IMR-90 (cell line): ENCODE results near the gene GOT2. TPM values are rescaled to one million over a fixed set of nuclear protein-coding genes. Genes with fewer than 3 reads are reported as not detected.

ENCODE experiments used
- ATAC-seq: fragments of 200-7000 bp; cut with Tn5 transposase; 2 replicates; pipeline ENCODE4 v1.9.1; 2020; ENCODE audit warnings: low read depth, mild to moderate bottlenecking, moderate library complexity
- BruUV-seq: library from RNA; stranded (reverse); fragments of 400-500 nt; replicated peaks from 2 replicates; lab custom pipeline; 2021; lab: Mats Ljungman, UMichigan
- CTCF ChIA-PET: fragments of 300-600 bp; formaldehyde crosslinking; extraction: SDS; loops from one replicate; lab custom pipeline; 2021; ENCODE audit warnings: antibody characterized with exemption; lab: Yijun Ruan, JAX
- POLR2A ChIA-PET: fragments of 300-600 bp; sonication (Branson Sonifier 250); formaldehyde crosslinking; loops from one replicate; lab custom pipeline; 2022; ENCODE audit warnings: antibody characterized with exemption; ENCODE audit not compliant: unreplicated experiment; lab: Charles Lee
- DNase-seq: peaks from one replicate; pipeline ENCODE4 v3.0.0; 2013
- H2AFZ ChIP-seq: replicated peaks from 2 replicates; pipeline ENCODE3; 2013; ENCODE audit warnings: low read length, mild to moderate bottlenecking; ENCODE audit not compliant: poor library complexity
- H2AK5ac ChIP-seq: 2 replicates; pipeline ENCODE4 v1.6.1; 2013; ENCODE audit warnings: low read depth, low read length, inconsistent platforms
- H2AK9ac ChIP-seq: replicated peaks from 2 replicates; pipeline ENCODE3; 2013; ENCODE audit warnings: mild to moderate bottlenecking, low read depth, low read length, moderate library complexity; ENCODE audit not compliant: poor library complexity
- H2BK120ac ChIP-seq: 2 replicates; pipeline ENCODE4 v1.6.1; 2013; ENCODE audit warnings: low read depth, low read length, inconsistent platforms
- H2BK15ac ChIP-seq: 3 replicates; pipeline ENCODE4 v1.6.1; 2013; ENCODE audit warnings: low read depth, low read length, inconsistent platforms
- H2BK20ac ChIP-seq: 2 replicates; pipeline ENCODE4 v1.6.1; 2013; ENCODE audit warnings: low read depth, mild to moderate bottlenecking, inconsistent platforms, low read length, moderate library complexity
- H2BK5ac ChIP-seq: 2 replicates; pipeline ENCODE4 v1.6.1; 2013; ENCODE audit warnings: mild to moderate bottlenecking, low read depth, low read length, inconsistent platforms; ENCODE audit not compliant: poor library complexity, severe bottlenecking
- H3K14ac ChIP-seq: replicated peaks from 2 replicates; pipeline ENCODE4 v1.6.1; 2013; ENCODE audit warnings: low read depth, low read length, inconsistent platforms
- H3K18ac ChIP-seq: 2 replicates; pipeline ENCODE4 v1.6.1; 2013; ENCODE audit warnings: low read depth, low read length, control low read depth
- H3K23ac ChIP-seq: 2 replicates; pipeline ENCODE4 v1.6.1; 2013; ENCODE audit warnings: low read depth, low read length, inconsistent platforms
- H3K27ac ChIP-seq: 2 replicates; pipeline ENCODE4 v1.5.1; 2013; ENCODE audit warnings: mild to moderate bottlenecking, control low read depth, low read length; ENCODE audit not compliant: insufficient read depth
- H3K27me3 ChIP-seq: 2 replicates; pipeline ENCODE4 v1.6.1; 2013; ENCODE audit warnings: low read length; ENCODE audit not compliant: control insufficient read depth, insufficient read depth
- H3K36me3 ChIP-seq: 2 replicates; pipeline ENCODE4 v1.6.1; 2013; ENCODE audit warnings: low read length, mixed read lengths; ENCODE audit not compliant: control insufficient read depth, insufficient read depth
- H3K4ac ChIP-seq: 2 replicates; pipeline ENCODE4 v1.6.1; 2013; ENCODE audit warnings: low read depth, low read length, inconsistent platforms
- H3K4me1 ChIP-seq: 2 replicates; pipeline ENCODE4 v1.6.1; 2013; ENCODE audit warnings: low read length, mixed read lengths; ENCODE audit not compliant: control insufficient read depth, insufficient read depth
- H3K4me2 ChIP-seq: 2 replicates; pipeline ENCODE4 v1.6.1; 2013; ENCODE audit warnings: low read depth, mild to moderate bottlenecking, control low read depth, low read length, moderate library complexity
- H3K4me3 ChIP-seq: 2 replicates; pipeline ENCODE4 v1.5.1; 2013; ENCODE audit warnings: low read depth, mild to moderate bottlenecking, control low read depth, low read length, moderate library complexity; ENCODE audit not compliant: insufficient read depth
- H3K56ac ChIP-seq: 2 replicates; pipeline ENCODE4 v1.6.1; 2013; ENCODE audit warnings: low read length, inconsistent platforms; ENCODE audit not compliant: insufficient read depth; ENCODE audit errors: extremely low read depth
- H3K79me1 ChIP-seq, 2 experiments: 2 replicates each; pipeline ENCODE4 v1.6.1; 2013; ENCODE audit warnings: low read length in 2 of 2, inconsistent platforms in 1 of 2, low read depth in 1 of 2
- H3K9ac ChIP-seq: 2 replicates; pipeline ENCODE4 v1.6.1; 2013; ENCODE audit warnings: low read depth, low read length, control low read depth
- H3K9me1 ChIP-seq: 2 replicates; pipeline ENCODE4 v1.6.1; 2013; ENCODE audit warnings: low read length, inconsistent platforms; ENCODE audit not compliant: insufficient read depth
- H3K9me3 ChIP-seq: 2 replicates; pipeline ENCODE4 v1.6.1; 2013; ENCODE audit warnings: low read length; ENCODE audit not compliant: control insufficient read depth, insufficient read depth
- H4K20me1 ChIP-seq: 2 replicates; pipeline ENCODE4 v1.6.1; 2013; ENCODE audit warnings: low read length, inconsistent platforms; ENCODE audit not compliant: insufficient read depth
- H4K5ac ChIP-seq: 2 replicates; pipeline ENCODE4 v1.6.1; 2013; ENCODE audit warnings: mild to moderate bottlenecking, low read depth, low read length, control low read depth
- H4K8ac ChIP-seq, 2 experiments: 2 replicates each; pipeline ENCODE4 v1.6.1; 2013; ENCODE audit warnings: low read depth in 2 of 2, low read length in 2 of 2, control low read depth in 1 of 2, inconsistent platforms in 1 of 2
- H4K91ac ChIP-seq: 2 replicates; pipeline ENCODE4 v1.6.1; 2013; ENCODE audit warnings: low read depth, low read length, inconsistent platforms; ENCODE audit not compliant: insufficient read depth
- BHLHE40 ChIP-seq: fragments of 150-350 bp; IDR thresholded peaks from 2 replicates; pipeline ENCODE4 v1.6.1; 2016; ENCODE audit warnings: mild to moderate bottlenecking, low read depth, low read length
- CEBPB ChIP-seq: IDR thresholded peaks from 2 replicates; pipeline ENCODE4 v1.6.1; 2012; ENCODE audit warnings: low read depth, low read length, improper control_type of control experiment
- FOS ChIP-seq: fragments of 150-350 bp; IDR thresholded peaks from 2 replicates; pipeline ENCODE4 v1.6.1; 2016; ENCODE audit warnings: low read depth, low read length
- MAFK ChIP-seq: IDR thresholded peaks from 2 replicates; pipeline ENCODE4 v1.6.1; 2012; ENCODE audit warnings: low read depth, low read length, improper control_type of control experiment
- MAZ ChIP-seq: IDR thresholded peaks from 2 replicates; pipeline ENCODE4 v1.6.1; 2012; ENCODE audit warnings: low read depth, mild to moderate bottlenecking, low read length, improper control_type of control experiment, moderate library complexity, borderline replicate concordance
- NFE2L2 ChIP-seq: fragments of 150-350 bp; IDR thresholded peaks from 2 replicates; pipeline ENCODE4 v1.6.1; 2016; ENCODE audit warnings: low read depth, mild to moderate bottlenecking, low read length
- RCOR1 ChIP-seq: IDR thresholded peaks from 2 replicates; pipeline ENCODE4 v1.6.1; 2012; ENCODE audit warnings: mild to moderate bottlenecking, low read length, improper control_type of control experiment; ENCODE audit not compliant: insufficient replicate concordance
- RFX5 ChIP-seq: IDR thresholded peaks from 2 replicates; pipeline ENCODE4 v1.8.0; 2012; ENCODE audit warnings: low read depth, mild to moderate bottlenecking, low read length, moderate library complexity
- WGBS, 2 experiments: methylation state at CpG; one replicate each; pipeline versions ENCODE4 v1.1.5 to v1.1.7; 2013; ENCODE audit warnings: missing lambda C conversion rate in 2 of 2; ENCODE audit not compliant: insufficient read length in 1 of 2; ENCODE audit errors: extremely low coverage in 2 of 2; 5-methylcytosine and 5-hydroxymethylcytosine counted together
- dilution Hi-C: fragments of 300-500 bp; cut with HindIII; formaldehyde crosslinking; loops from one replicate; pipeline ENCODE4 v1.14.3; 2018; ENCODE audit warnings: low sequenced_read_pairs; ENCODE audit not compliant: unreplicated experiment
- in situ Hi-C: fragments of 300-500 bp; cut with MboI; formaldehyde crosslinking; loops from 3 replicates; pipeline ENCODE4 v1.14.3; 2019; ENCODE audit warnings: low sequenced_read_pairs, inconsistent platforms, mixed read lengths
- intact Hi-C: fragments of 100-400 bp; cut with micrococcal nuclease; formaldehyde crosslinking; loops from 2 replicates; pipeline ENCODE4 v1.10.0; 2022
- polyA plus RNA-seq, 3 experiments: library from polyadenylated mRNA; depleted of rRNA; stranded (reverse); fragments of >200 nt; gene quantifications; 2 replicates each; pipeline ENCODE4 v1.2.3, GENCODE V29; 2012; ENCODE audit warnings: low replicate concordance in 1 of 3
- total RNA-seq: library from RNA; depleted of rRNA; stranded (reverse); fragments of >200 nt; gene quantifications from 2 replicates; pipeline ENCODE4 v1.2.3, GENCODE V29; 2012
- TF ChIP-seq, protein P1 (sequence below): fragments of 150-350 bp; IDR thresholded peaks from 2 replicates; pipeline ENCODE4 v1.6.1; 2017; ENCODE audit warnings: mild to moderate bottlenecking, antibody characterized with exemption, low read length, low read depth
- TF ChIP-seq, protein P2 (sequence below): conservative IDR thresholded peaks from 2 replicates; pipeline ENCODE4 v1.5.1; 2012; ENCODE audit warnings: mild to moderate bottlenecking, low read depth, low read length, improper control_type of control experiment

Gene GOT2
- total and polyA plus RNA-seq, 2 of the 4 experiments (the other 2 are of a cell fraction): 50.2 to 60.2 TPM

DNA sequence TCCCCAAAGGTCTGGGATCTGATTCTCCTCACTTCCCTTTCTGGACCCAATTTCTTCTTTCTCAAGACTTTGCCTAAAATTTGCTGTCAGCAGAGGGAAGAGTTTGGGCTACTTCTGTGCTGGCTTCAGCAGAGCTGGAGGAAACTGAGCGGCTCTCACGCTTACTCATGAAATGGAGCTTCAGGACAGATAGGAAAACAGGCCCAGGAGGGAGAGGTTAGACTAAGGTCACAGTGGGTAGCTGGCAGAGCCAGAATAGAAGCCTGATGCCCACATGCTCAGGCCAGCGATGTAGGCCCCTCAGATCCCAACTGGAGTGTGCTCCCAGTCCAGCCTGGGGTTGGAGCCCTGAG is 50.1 kb downstream of the GOT2 start (continued):
- TF ChIP-seq FOS (no peak), MAFK (no peak), RFX5 (no peak), NFE2L2 (no peak)
- TF ChIP-seq, protein P1, sequence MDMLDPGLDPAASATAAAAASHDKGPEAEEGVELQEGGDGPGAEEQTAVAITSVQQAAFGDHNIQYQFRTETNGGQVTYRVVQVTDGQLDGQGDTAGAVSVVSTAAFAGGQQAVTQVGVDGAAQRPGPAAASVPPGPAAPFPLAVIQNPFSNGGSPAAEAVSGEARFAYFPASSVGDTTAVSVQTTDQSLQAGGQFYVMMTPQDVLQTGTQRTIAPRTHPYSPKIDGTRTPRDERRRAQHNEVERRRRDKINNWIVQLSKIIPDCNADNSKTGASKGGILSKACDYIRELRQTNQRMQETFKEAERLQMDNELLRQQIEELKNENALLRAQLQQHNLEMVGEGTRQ: no peak

DNA sequence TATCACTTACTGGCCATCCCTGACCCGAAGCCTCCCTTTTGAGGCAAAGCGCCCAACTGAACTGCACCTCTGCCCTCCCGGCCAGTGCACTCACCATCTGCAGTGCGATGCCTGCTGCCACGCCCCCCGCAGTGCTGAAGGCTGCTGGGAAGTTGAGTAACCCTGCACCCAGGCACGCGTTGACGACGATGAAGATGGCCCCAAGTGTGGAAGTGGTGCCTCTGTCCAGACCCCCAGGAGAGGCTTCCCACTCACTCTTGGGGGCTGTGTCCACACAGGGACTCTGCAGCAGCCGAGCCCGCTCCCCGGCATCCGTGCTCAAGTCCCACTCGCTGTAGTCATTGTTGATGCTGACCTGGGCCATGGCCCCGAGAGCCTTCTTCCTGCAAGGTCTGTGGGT is 54.4 kb downstream of the GOT2 start:
- in situ Hi-C loops: no loop called here
- no peak overlapping the region for H3K56ac ChIP-seq
- dilution Hi-C loops: no loop called here
- no TSS peak for BruUV-seq
- no peak overlapping the region for H3K23ac ChIP-seq
- H2AFZ ChIP-seq: no peak overlapping the region
- no peak overlapping the region for H4K91ac ChIP-seq
- no peak overlapping the region for H3K4me2 ChIP-seq
- no peak overlapping the region for H2AK9ac ChIP-seq
- H3K27ac ChIP-seq: no peak overlapping the region
- TF ChIP-seq RCOR1 (no peak), FOS (no peak), BHLHE40 (no peak), CEBPB (no peak), MAFK (no peak), NFE2L2 (no peak), MAZ (no peak)
- TF ChIP-seq, protein P2, sequence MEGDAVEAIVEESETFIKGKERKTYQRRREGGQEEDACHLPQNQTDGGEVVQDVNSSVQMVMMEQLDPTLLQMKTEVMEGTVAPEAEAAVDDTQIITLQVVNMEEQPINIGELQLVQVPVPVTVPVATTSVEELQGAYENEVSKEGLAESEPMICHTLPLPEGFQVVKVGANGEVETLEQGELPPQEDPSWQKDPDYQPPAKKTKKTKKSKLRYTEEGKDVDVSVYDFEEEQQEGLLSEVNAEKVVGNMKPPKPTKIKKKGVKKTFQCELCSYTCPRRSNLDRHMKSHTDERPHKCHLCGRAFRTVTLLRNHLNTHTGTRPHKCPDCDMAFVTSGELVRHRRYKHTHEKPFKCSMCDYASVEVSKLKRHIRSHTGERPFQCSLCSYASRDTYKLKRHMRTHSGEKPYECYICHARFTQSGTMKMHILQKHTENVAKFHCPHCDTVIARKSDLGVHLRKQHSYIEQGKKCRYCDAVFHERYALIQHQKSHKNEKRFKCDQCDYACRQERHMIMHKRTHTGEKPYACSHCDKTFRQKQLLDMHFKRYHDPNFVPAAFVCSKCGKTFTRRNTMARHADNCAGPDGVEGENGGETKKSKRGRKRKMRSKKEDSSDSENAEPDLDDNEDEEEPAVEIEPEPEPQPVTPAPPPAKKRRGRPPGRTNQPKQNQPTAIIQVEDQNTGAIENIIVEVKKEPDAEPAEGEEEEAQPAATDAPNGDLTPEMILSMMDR: no peak
- H3K9me1 ChIP-seq: peaks cover 13% of the 10 kb centered on the region
- H2BK20ac ChIP-seq: no peak overlapping the region
- DNase-seq: no peak
- POLR2A ChIA-PET: no interaction called here
- no peak overlapping the region for H3K18ac ChIP-seq
- CTCF ChIA-PET: interaction anchor here (2.3 kb wide), 1 partner anchor 76 kb away, joined by 8 read pairs; no protein-coding TSS in a partner anchor
- no peak overlapping the region for H2BK15ac ChIP-seq
- no peaks in the 10 kb centered on the region for H3K9me3 ChIP-seq
- 92% methylated on average over 8 of the region's 16 CpGs; no CpG with 5 or more reads in 1 of the 2 experiments for WGBS, 2 experiments
- H2BK5ac ChIP-seq: no peak overlapping the region
- no peak overlapping the region for H3K4ac ChIP-seq
- no peak overlapping the region for H3K9ac ChIP-seq
- H2BK120ac ChIP-seq: no peak overlapping the region
- intact Hi-C loops: no loop called here
- no peaks in the 10 kb centered on the region; the same call in 1 of the 2 replicates for H4K20me1 ChIP-seq
- H3K4me1 ChIP-seq: peaks cover 8% of the 10 kb centered on the region
- no peak overlapping the region for H2AK5ac ChIP-seq
- H3K79me1 ChIP-seq: peaks cover 10 to 32% of the 10 kb centered on the region in 2 experiments
- H3K14ac ChIP-seq: no peak overlapping the region
- ATAC-seq: no peak
- H3K36me3 ChIP-seq: peaks cover 42% of the 10 kb centered on the region
- no peak overlapping the region for H4K5ac ChIP-seq
- H3K27me3 ChIP-seq: no peaks in the 10 kb centered on the region
- H3K4me3 ChIP-seq: no peak overlapping the region
- H4K8ac ChIP-seq: no peak overlapping the region
